Cerebellar cortex (tissue), 1 donor: ENCODE results near the gene FAM117A.
"Not testable (repeated sequence)": the region's sequence is repeated elsewhere in the genome, so short reads cannot be mapped to it uniquely, and the experiment has no call there.

Source experiments
- DNase-seq: peaks from one replicate; pipeline ENCODE4 v3.0.0-alpha.2; 2015; ENCODE audit warnings: low spot score

FAM117A gene

GRCh38 chr17:49741009-49741691 is 22.8 kb downstream of the FAM117A start:
- DNase-seq, result peak; percentile 63

GRCh38 chr17:49739641-49740271 is 24.2 kb downstream of the FAM117A start:
- DNase-seq, result peak; percentile 47

DNA sequence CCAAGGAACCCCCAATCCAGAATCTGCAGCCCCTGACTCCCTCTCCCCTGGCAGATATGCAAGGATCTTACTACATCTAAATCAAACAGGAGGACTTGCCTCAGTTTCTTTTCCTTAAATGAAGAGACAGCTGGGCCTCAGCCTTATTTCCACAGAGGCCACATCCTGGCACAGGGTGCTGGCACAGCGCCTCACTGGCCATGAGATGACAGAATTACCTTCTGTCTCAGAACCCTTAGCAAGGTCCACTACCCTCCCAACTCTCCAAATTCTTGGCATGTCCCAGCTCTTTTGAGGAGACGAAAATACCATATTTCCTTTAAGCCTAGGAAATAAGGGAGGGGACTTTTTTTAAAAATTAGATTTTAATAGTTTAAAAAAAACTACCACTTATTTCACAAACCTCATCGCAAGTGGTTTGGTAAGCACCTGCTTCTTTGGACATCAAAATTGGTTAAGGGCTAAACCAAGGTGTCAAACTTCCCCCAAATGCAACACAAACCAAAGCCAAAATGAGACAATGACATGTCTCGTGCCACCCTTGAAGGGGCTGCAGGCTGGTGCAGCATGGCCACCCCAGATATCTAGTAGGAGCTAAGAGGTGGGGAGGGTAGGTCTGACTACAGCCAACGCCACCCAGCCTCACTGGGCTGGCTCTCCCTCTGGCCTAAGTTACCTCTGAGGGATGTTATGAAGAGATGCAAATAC is 25.3 kb downstream of the FAM117A start:
- DNase-seq, result peak; percentile 90

DNA sequence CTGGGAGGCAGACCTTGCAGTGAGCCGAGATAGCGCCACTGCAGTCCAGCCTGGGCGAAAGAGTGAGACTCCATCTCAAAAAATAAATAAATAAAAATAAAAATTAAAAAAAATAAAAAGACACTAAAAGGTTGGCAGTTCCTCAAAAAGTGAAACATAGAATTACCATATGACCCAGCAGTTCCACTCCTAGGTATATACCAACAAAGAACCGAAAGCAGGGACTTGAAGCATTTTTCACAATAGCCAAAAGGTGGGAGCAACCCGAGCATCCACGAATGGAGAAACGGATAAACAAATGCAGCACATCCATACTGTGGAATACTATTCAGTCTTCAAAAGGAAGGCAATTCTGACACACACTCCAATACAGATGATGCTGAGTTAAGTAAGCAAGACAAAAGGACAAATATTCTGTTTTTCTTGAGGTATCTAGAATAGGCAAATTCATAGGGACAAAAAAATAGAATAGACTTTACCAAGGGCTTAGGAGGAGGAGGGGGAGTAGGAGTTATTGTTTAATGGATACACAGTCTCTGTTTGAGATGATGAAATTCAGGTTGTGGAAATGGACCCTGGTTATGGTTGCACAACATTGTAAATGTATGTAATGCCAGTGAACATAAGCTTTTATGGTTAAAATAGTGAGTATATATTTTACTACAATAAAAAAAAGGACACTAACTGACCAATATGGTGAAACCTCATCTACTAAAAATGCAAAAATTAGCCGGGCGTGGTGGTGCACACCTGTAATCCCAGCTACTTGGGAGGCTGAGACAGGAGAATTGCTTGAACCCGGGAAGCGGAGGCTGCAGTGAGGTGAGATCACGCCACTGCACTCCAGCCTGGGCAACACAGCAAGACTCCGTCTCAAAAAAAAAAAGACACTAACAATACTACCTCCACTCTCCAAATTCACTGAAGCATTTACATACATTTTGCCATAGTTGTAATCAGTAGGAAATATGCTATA is 29.1 kb downstream of the FAM117A start:
- DNase-seq, result no peak

- DNase-seq, result no peak
These were observed 32.5 kb downstream of the FAM117A start for GRCh38 chr17:49731435-49731831.

- DNase-seq, result no peak
These were observed 33.0 kb downstream of the FAM117A start for GRCh38 chr17:49730785-49731434.

DNA sequence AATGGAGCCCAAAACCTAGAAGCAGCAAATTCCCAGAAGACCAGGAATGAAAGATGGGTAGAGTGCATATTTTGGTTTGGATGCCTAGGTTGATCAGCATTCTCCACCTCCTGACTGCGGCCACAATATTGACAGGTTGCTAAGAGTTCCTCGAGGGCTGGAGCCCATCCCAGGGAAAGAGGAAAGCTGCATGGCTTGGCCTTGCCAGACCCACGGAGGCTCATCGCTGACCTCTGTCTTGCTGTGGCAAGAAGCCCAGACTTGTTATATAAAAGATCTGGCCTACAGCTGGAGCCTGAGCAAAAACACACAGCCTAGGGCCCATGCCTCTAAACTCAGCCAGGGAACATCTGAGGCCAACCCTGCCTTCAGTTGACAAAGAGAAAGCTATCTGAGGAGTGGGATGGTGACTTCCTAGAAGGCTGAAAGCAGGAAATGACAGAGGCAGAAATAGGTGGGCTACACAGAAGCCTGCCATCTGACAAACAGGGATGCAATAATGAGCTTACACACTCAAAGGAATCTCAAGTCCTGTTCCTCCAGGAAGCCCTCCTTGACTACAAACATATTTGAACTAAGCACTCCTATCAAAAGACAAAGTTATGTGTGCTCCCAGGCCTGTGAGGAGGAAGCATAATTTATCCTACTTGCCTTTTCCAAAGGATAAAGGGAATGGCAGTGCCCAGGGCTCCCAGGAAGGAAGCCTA is 33.7 kb downstream of the FAM117A start:
- DNase-seq, result peak; percentile 92

DNA sequence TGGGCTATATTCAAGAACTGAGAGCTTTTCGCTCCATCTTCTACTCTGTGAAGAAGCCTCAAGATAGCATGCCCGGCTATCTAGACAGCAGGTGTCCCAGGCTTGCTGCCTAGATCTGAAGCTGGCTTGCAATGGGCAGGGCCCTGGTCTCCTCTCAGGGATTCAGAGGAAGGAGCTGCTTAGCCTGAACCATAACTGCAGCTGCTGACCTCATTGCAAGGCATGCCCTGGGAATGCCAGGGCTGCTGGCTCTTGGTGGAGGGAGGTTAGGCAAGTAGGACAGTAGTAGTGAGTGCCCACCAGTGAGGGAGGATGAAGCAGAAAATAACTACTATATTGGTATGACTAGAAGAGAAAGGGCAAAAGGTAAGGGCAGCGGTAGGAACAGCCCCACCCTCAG is 34.9 kb downstream of the FAM117A start:
- DNase-seq, result no peak

GRCh38 chr17:49728425-49728824 is 35.5 kb downstream of the FAM117A start:
- DNase-seq, result no peak

- DNase-seq, result no peak
These were observed 36.6 kb downstream of the FAM117A start for GRCh38 chr17:49727380-49727779.

DNA sequence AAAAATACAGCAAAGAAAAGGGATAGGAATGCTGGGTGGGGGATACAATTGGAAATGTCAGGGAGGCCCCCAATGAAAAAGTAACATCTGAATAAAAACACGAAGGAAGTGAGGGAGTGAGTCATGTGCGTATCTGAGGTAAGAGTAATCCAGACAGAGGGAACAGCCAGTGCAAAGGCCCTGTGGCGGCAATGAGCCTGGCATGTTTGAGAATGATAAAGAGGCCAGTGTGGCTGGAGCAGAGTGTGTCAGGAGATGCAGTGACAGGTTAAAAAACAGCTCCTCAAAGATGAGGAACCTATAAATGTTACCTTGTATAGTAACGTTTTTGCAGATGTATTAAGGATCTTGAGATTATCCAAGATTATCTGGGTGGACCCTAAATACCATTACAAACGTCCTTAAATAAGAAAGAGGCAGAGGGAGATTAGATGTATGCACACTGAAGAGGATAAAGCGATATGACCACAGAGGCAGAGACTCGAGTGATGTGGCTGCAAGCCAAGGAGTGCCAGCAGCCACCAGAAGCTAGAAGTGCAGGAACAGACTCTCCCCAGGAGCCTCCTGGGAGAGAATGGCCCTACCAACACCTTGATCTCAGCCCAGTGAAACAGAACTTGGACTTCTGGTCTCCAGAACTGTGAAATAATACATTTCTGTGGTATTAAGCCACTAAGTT is 38.3 kb downstream of the FAM117A start:
- DNase-seq, result no peak

DNA sequence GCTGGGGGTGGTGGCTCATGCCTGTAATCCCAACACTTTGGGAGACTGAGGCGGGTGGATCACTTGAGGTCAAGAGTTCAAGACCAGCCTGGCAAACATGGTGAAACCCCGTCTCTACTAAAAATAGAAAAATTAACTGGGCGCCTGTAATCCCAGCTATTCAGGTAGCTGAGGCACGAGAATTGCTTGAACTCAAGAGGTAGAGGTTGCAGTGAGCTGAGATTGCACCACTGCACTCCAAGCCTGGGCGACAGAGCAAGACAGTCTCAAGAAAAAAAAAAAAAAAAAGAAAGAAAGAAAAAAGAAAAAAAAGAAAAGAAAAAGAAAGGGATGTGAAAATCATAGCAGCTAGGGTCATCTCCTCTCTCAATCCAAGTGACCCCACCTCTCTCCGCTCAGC is 39.4 kb downstream of the FAM117A start:
- not testable (repeated sequence) for DNase-seq

GRCh38 chr17:49723423-49723822 is 40.5 kb downstream of the FAM117A start:
- DNase-seq, result no peak

DNA sequence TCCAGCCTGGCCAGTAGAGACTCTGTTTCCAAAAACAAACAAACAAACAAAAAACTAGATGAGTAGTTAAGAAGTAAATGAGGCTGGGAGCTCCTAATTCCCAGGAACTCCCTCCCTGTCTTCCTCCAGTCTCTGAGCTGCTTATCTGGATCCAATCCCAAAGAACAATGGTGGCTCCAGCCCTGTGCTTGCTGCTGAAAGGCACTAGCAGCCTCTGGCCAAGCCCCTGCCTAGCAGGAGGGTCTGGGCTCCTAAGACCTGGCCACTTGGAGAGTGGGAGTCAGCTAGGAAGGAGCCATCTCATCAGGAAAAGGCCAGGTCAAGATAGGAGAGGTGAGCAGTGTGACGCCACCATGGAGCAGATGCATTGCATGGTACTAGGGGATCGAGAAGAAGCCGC is 41.9 kb downstream of the FAM117A start:
- no peak for DNase-seq

DNA sequence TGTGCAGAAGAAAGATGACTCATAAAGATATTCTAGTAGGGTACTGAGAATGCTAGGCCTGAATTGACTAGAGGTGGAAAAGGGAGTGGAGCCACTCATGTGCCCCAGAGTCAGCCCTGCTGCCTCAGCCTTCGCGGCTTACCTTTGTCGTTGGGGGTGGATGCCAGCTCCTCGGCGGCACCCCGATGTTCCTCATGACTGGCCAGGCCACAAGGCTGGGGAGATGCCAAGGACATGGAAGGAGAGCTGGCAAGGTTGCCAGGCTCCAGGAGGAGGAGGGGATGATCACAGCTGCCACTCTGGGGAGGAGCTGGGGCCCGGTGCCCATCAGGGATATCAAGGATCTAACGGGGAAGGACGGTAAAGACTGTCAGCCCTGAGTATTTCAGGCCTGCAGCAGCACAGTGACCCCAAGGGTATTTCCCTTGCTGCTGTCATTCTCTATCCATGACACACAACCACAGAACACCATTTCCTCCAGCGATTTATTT is 46.5 kb downstream of the FAM117A start:
- DNase-seq, result peak; percentile 96

DNA sequence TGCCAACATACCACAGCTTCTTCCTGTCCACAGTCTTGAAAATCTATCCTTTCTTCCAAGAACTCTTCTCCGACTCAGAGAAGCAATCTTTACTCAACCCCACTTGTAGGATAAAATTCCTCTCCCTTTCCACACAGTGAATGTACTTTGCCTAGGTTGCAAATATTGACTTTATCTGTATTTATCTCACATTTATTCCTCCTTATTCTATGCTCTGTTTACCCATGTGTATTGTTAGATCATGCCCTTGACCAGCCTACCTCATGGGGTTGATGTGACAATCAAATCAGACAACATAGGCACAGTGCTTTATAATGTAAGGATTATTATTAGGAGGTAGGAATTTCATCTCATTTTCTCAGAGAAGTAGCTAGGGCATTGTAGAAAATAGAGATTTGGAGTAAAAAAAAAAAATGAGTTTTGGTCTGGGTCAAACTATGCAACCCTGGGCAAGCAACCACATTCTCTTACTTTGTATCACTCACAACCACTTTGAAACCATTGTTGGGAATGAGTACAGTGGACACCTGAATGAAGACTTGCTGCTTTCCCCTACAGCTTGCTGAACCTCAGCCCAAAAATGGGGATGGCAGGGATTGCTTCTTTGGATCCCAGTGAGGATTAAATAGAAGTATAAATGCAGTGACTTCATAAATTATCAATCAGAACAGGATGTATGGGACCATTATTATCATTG is 47.1 kb downstream of the FAM117A start:
- no peak for DNase-seq

DNA sequence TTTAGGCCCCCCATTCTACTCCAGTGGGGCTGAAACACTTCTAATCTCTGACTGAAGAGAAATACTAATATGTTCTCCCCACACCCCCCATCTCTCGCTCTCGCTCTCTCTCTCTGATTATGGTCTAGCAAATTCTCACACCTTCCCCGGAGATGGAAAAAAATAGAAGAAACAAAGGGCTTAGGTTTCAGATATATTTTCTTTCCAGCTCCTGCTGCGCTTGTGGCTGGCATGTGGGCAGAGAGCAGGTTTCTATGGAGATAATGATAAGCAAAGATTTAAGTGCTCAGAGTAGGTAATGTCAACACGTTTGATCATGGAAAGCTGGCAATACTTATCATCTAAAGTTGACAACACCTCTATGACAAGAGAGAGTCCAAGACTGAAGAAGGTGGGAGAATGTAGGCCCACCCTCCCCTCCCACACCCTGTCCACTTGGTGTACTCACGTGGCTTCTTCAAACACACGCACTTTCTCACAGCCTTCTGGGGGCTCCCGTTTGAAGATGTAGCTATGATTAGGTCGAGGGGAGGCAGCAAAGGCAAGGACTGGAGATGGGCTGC is 48.1 kb downstream of the FAM117A start:
- peak; percentile 23 for DNase-seq

DNA sequence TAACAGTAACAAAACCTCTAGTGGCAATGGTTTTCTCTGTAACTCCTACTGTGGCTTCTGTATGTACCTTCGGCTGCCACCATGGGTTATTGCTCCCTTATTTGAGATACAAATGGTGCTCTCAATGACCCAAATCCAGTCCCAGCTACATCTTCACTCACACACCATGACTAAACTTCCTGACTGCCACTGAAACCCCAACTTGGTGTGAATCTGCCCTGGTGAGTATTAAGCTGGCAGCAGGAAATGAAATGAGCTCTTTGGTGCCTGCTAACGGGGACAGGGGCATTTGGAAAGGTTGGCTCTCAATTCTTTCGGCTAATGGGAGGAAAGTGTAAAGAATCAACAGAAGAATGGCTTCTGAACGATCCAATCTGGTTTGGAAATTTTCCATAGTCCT is 48.7 kb downstream of the FAM117A start:
- DNase-seq, result no peak

DNA sequence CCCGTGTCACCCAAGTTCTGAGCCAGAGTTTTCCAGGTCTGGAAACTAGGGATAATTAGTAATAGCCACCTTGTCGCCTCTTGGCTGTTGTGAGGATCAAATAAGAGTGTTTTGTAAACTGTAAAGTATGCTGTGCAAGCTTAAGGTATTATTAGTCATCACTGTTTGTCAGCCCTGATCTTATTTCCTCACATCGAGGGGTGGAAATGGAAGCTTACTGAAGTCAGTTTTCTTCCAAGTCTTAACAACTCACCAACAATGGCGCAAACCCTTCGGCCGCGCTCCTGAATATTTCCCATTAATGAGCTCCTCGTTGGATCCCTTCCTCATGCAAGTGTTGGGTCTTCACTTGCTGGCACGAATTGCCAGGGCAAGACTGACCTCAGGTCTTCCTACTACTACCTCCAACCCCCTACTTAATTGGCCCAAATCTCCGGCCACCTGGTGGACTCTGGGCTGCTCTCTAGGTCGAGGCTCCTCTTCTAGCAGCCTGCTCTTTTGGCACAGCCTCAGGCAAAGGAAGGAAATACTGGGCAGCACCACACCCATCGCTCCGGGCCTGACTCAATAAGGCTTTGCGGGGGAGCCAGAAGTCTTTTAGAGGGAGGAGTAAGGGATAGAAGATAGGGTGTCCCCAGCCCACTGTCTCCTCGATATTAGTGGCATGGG is 55.3 kb downstream of the FAM117A start:
- DNase-seq, result peak; percentile 69
